H1 (cell line): ENCODE measurements around the gene BAZ2A. TPM values are rescaled to one million over a fixed set of nuclear protein-coding genes. Genes with fewer than 3 reads are reported as not detected.
"Not testable (repeated sequence)": the region's sequence is repeated elsewhere in the genome, so short reads cannot be mapped to it uniquely, and the experiment has no call there.

Experiments
- CTCF ChIA-PET: fragments of 300-600 bp; sonication (Branson Sonifier 250); formaldehyde crosslinking; loops from one replicate; lab custom pipeline; 2021; ENCODE audit not compliant: partially characterized antibody; lab: Charles Lee
- POLR2A ChIA-PET: fragments of 300-600 bp; sonication (Branson Sonifier 250); formaldehyde crosslinking; loops from one replicate; lab custom pipeline; 2021; ENCODE audit warnings: inconsistent platforms; ENCODE audit not compliant: partially characterized antibody; lab: Charles Lee
- DNase-seq, 2 experiments: peaks; one replicate each; pipeline versions ENCODE4 v3.0.0 to v3.0.0-alpha.2; 2010 to 2022; ENCODE audit warnings: low spot score in 2 of 2, low read depth in 1 of 2, mixed read lengths in 1 of 2
- FAIRE-seq: peaks from 2 replicates; lab custom pipeline; 2011; peaks lifted over from hg19 to GRCh38; lab: Jason Lieb, UNC
- H2AFZ ChIP-seq: 2 replicates; pipeline ENCODE4 v1.8.1; 2012; ENCODE audit warnings: low read length, inconsistent platforms
- H2AK5ac ChIP-seq: 2 replicates; pipeline ENCODE4 v1.6.1; 2013; ENCODE audit warnings: low read depth, low read length
- H2BK120ac ChIP-seq: replicated peaks from 2 replicates; pipeline ENCODE3; 2013; ENCODE audit warnings: low read depth, low read length, inconsistent platforms
- H2BK12ac ChIP-seq: 2 replicates; pipeline ENCODE4 v1.6.1; 2013; ENCODE audit warnings: low read depth, low read length
- H2BK15ac ChIP-seq: 2 replicates; pipeline ENCODE4 v1.6.1; 2013; ENCODE audit warnings: low read length
- H2BK20ac ChIP-seq: 2 replicates; pipeline ENCODE4 v1.6.1; 2013; ENCODE audit warnings: low read length
- H2BK5ac ChIP-seq: 2 replicates; pipeline ENCODE4 v1.6.1; 2013; ENCODE audit warnings: low read depth, low read length
- H3K14ac ChIP-seq: 2 replicates; pipeline ENCODE4 v1.6.1; 2013; ENCODE audit warnings: inconsistent platforms; ENCODE audit not compliant: insufficient read length
- H3K18ac ChIP-seq: 2 replicates; pipeline ENCODE4 v1.6.1; 2013; ENCODE audit warnings: low read length; ENCODE audit errors: extremely low read depth
- H3K23ac ChIP-seq: 2 replicates; pipeline ENCODE4 v1.6.1; 2013; ENCODE audit warnings: inconsistent platforms; ENCODE audit not compliant: insufficient read length
- H3K23me2 ChIP-seq: 2 replicates; pipeline ENCODE4 v1.6.1; 2013; ENCODE audit warnings: low read depth, low read length
- H3K27ac ChIP-seq: 2 replicates; pipeline ENCODE4 v1.6.1; 2011; ENCODE audit warnings: low read depth, low read length, inconsistent platforms
- H3K27me3 ChIP-seq, 4 experiments: replicated peaks in 1 of 4; 1 replicate in 1 of 4; 2 replicates in 3 of 4; pipeline versions ENCODE4 v1.6.1 to v1.8.1; 2011 to 2013; ENCODE audit warnings: low read length in 3 of 4, mild to moderate bottlenecking in 3 of 4, inconsistent platforms in 2 of 4, mixed read lengths in 2 of 4, moderate library complexity in 1 of 4; ENCODE audit not compliant: control insufficient read depth in 3 of 4, insufficient read depth in 3 of 4; ENCODE audit errors: extremely low read depth in 1 of 4
- H3K36me3 ChIP-seq, 4 experiments: 2 replicates each; pipeline versions ENCODE4 v1.6.1 to v1.8.1; 2011 to 2013; ENCODE audit warnings: mild to moderate bottlenecking in 4 of 4, low read length in 3 of 4, moderate library complexity in 2 of 4, control low read depth in 1 of 4, inconsistent platforms in 1 of 4; ENCODE audit not compliant: insufficient read depth in 4 of 4, control insufficient read depth in 2 of 4
- H3K4ac ChIP-seq: replicated peaks from 2 replicates; pipeline ENCODE3; 2013; ENCODE audit warnings: low read length, low read depth, mixed read lengths, inconsistent platforms; ENCODE audit not compliant: insufficient read length
- H3K4me1 ChIP-seq, 4 experiments: replicated peaks in 1 of 4; 1 replicate in 1 of 4; 2 replicates in 3 of 4; pipeline versions ENCODE4 v1.6.1 to v1.8.1; 2011 to 2013; ENCODE audit warnings: low read length in 3 of 4, inconsistent platforms in 2 of 4, mixed read lengths in 1 of 4; ENCODE audit not compliant: insufficient read depth in 4 of 4, control insufficient read depth in 3 of 4
- H3K4me2 ChIP-seq, 2 experiments: 2 replicates each; pipeline versions ENCODE4 v1.6.1 to v1.8.1; 2011 to 2013; ENCODE audit warnings: low read depth in 2 of 2, low read length in 2 of 2, control low read depth in 1 of 2, inconsistent platforms in 1 of 2, mild to moderate bottlenecking in 1 of 2; ENCODE audit not compliant: insufficient read depth in 1 of 2
- H3K4me3 ChIP-seq, 4 experiments: fragments of 200-600, 300-600 bp in 1 of 4; sonication (generic), shearing (Covaris generic), sonication (Bioruptor Twin) in 1 of 4; 2 replicates each; pipeline versions ENCODE4 v1.5.1 to v1.8.1; 2011 to 2016; ENCODE audit warnings: low read length in 4 of 4, low read depth in 3 of 4, control low read depth in 2 of 4, inconsistent platforms in 2 of 4, mild to moderate bottlenecking in 2 of 4, mixed read lengths in 1 of 4, moderate library complexity in 1 of 4; ENCODE audit not compliant: insufficient read depth in 2 of 4; ENCODE audit errors: extremely low read depth in 1 of 4
- H3K56ac ChIP-seq: replicated peaks from 2 replicates; pipeline ENCODE3; 2013; ENCODE audit warnings: low read depth, mild to moderate bottlenecking, mixed read lengths, low read length, inconsistent platforms; ENCODE audit not compliant: insufficient read length
- H3K79me1 ChIP-seq: 2 replicates; pipeline ENCODE4 v1.6.1; 2013; ENCODE audit warnings: low read depth, low read length, control low read depth
- H3K79me2 ChIP-seq, 2 experiments: 2 replicates each; pipeline versions ENCODE4 v1.6.1 to v1.8.1; 2012 to 2013; ENCODE audit warnings: low read length in 2 of 2, mild to moderate bottlenecking in 2 of 2, inconsistent platforms in 1 of 2; ENCODE audit not compliant: insufficient read depth in 2 of 2, control insufficient read depth in 1 of 2
- H3K9ac ChIP-seq, 4 experiments: replicated peaks in 1 of 4; 1 replicate in 1 of 4; 2 replicates in 3 of 4; pipeline versions ENCODE4 v1.6.1 to v1.8.1; 2011 to 2013; ENCODE audit warnings: low read depth in 3 of 4, low read length in 3 of 4, control low read depth in 2 of 4, mild to moderate bottlenecking in 2 of 4, moderate library complexity in 2 of 4, inconsistent platforms in 1 of 4; ENCODE audit errors: extremely low read depth in 1 of 4
- H3K9me3 ChIP-seq, 2 experiments: 2 replicates each; pipeline versions ENCODE4 v1.6.1 to v1.8.1; 2012 to 2013; ENCODE audit warnings: mild to moderate bottlenecking in 2 of 2, moderate library complexity in 2 of 2, control low read depth in 1 of 2, inconsistent platforms in 1 of 2, low read depth in 1 of 2, low read length in 1 of 2, mixed read lengths in 1 of 2; ENCODE audit not compliant: insufficient read depth in 2 of 2
- H4K20me1 ChIP-seq, 2 experiments: replicated peaks in 1 of 2; 2 replicates each; pipeline versions ENCODE3 to v1.8.1; 2011 to 2013; ENCODE audit warnings: inconsistent platforms in 2 of 2, low read length in 2 of 2, mild to moderate bottlenecking in 1 of 2; ENCODE audit not compliant: insufficient read depth in 2 of 2, control insufficient read depth in 1 of 2
- H4K5ac ChIP-seq: 2 replicates; pipeline ENCODE4 v1.6.1; 2013; ENCODE audit warnings: low read length, low read depth, mixed read lengths, inconsistent platforms; ENCODE audit not compliant: insufficient read length
- H4K8ac ChIP-seq: 2 replicates; pipeline ENCODE4 v1.8.0; 2013; ENCODE audit warnings: mild to moderate bottlenecking, moderate library complexity, low read length, inconsistent platforms; ENCODE audit not compliant: insufficient read depth; ENCODE audit errors: extremely low read depth
- H4K91ac ChIP-seq: replicated peaks from 2 replicates; pipeline ENCODE3; 2013; ENCODE audit warnings: low read length, mixed read lengths, inconsistent platforms; ENCODE audit not compliant: insufficient read length
- WGBS, 2 experiments: shearing (Covaris generic) in 1 of 2; methylation state at CpG; one replicate each; pipeline versions ENCODE4 v1.1.6 to v1.1.7; 2013 to 2015; ENCODE audit warnings: low lambda C conversion rate in 2 of 2, mixed read lengths in 2 of 2, inconsistent platforms in 1 of 2, low coverage in 1 of 2, missing lambda C conversion rate in 1 of 2; ENCODE audit not compliant: insufficient replicate concordance in 2 of 2, insufficient coverage in 1 of 2, insufficient read length in 1 of 2; ENCODE audit errors: extremely low coverage in 1 of 2, missing lambda C conversion rate in 1 of 2; 5-methylcytosine and 5-hydroxymethylcytosine counted together
- polyA plus RNA-seq, 7 experiments: library from polyadenylated mRNA; depleted of rRNA in 3 of 7; stranded (reverse) in 5 of 7; unstranded in 2 of 7; fragments of >200 nt in 5 of 7; fragments of 200-250 nt in 2 of 7; gene quantifications; 1 replicate in 5 of 7; 2 replicates in 1 of 7; 4 replicates in 1 of 7; pipeline versions ENCODE4 v1.2.1 to v1.2.3, GENCODE V29; 2011 to 2013; ENCODE audit warnings: missing spikeins in 2 of 7, mixed read lengths in 2 of 7
- total RNA-seq: library from RNA; stranded (reverse); fragmentation: NEBNext Ultra II Directional; extraction: Animal tissue kit (Norgen Biotek cat#: 25700); gene quantifications from 2 replicates; pipeline ENCODE4 v1.2.1, GENCODE V29; 2021

Gene BAZ2A
- total and polyA plus RNA-seq, 2 of the 8 experiments (the other 6 are each of a cell fraction or from before 2014, with no cell fraction given), result 52.0 to 110 TPM

DNA sequence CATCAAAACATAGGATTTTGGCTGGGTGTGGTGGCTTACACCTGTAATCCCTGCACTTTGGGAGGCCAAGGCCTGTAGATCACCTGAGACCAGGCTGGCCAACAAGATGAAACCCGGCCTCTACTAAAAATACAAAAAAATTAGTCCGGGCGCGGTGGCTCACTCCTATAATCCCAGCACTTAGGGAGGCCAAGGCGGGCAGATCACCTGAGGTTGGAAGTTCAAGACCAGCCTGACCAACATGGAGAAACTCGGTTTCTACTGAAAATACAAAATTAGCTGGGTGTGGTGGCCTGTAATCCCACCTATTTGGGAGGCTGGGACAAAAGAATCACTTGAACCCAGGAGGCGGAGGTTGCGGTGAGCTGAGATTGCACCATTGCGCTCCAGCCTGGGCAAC lies 17.9 kb upstream of the BAZ2A start:
- not testable (repeated sequence) for H3K4ac ChIP-seq, H3K9ac ChIP-seq, H3K23me2 ChIP-seq, H3K4me2 ChIP-seq, H3K4me1 ChIP-seq, H3K27me3 ChIP-seq, DNase-seq, FAIRE-seq, H4K8ac ChIP-seq, H3K4me3 ChIP-seq, H3K14ac ChIP-seq, H3K56ac ChIP-seq, H4K91ac ChIP-seq, H3K27ac ChIP-seq, H2BK120ac ChIP-seq, H2BK5ac ChIP-seq, H2AK5ac ChIP-seq, H3K79me1 ChIP-seq, H2AFZ ChIP-seq, H2BK15ac ChIP-seq, H2BK20ac ChIP-seq, H4K5ac ChIP-seq, H3K18ac ChIP-seq, H3K23ac ChIP-seq, H2BK12ac ChIP-seq
- Histone ChIP-seq H3K36me3 (peaks cover 8 to 20% (median 14%) of the 10 kb centered on the region in 4 experiments), H3K79me2 (peaks cover 14 to 28% of the 10 kb centered on the region in 2 experiments), H3K9me3 (peaks cover 6 to 12% of the 10 kb centered on the region in 2 experiments; a peak in 2 of 4 replicates), H4K20me1 (peaks cover 8 to 11% of the 10 kb centered on the region in 2 experiments)
- ChIA-PET POLR2A (interaction anchor here (1.2 to 5.1 kb wide), 3 partner anchors 12 to 69 kb away, joined by 5 to 62 read pairs (median 8); partner anchors contain the start of gene PTGES3), CTCF (interaction anchor here (4.3 kb wide), 1 partner anchor 12 kb away, joined by 29 read pairs; no protein-coding TSS in a partner anchor)
- WGBS, 2 experiments, result 91% methylated on average over 9 of the region's 9 CpGs; no CpG with 5 or more reads in 1 of the 2 experiments
